Limb (tissue), 2 donors: Measurements from ENCODE around the gene MAD1L1.

Experiments used
- DNase-seq, 2 donors: peaks; one replicate each; pipeline ENCODE4 v3.0.0-alpha.2; 2016; ENCODE audit errors: extremely low spot score in 2 of 2

The MAD1L1 gene

DNA sequence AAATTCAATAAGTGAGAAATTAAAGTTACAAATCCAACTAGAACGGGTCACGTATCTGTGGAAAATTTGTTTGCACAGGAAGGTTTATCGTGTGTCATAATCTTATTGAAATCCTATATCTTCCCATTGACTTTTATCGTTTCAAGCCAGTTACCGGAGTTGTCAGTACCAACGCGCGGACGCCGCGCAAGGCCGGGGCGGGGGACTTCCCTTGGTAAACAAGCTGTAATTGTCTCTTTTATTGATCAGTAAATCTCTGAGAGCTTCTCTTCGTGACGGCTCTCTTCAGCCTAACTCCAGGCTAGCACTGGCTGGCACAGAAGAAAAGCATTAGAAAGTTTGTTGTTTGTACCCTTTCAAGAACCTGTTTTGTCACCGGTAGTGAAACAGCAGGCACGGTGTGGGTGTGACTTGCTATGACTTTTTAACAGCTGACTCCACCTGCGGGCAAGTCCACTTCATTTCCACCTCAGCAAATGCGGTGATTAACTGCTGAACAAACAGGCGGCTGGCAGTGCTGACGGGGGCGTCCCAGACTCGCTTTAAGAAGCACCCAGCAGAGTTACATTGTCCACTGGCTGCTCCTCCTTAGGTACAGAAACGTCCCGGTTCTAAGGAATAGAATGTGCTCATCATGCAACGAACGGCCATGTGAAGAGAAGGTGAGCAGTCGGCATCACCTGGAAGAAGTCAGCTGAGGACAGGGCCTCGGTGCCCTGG is 215.8 kb downstream of the MAD1L1 start:
- DNase-seq, result peak in 1 of 2 donors; percentile 34

DNA sequence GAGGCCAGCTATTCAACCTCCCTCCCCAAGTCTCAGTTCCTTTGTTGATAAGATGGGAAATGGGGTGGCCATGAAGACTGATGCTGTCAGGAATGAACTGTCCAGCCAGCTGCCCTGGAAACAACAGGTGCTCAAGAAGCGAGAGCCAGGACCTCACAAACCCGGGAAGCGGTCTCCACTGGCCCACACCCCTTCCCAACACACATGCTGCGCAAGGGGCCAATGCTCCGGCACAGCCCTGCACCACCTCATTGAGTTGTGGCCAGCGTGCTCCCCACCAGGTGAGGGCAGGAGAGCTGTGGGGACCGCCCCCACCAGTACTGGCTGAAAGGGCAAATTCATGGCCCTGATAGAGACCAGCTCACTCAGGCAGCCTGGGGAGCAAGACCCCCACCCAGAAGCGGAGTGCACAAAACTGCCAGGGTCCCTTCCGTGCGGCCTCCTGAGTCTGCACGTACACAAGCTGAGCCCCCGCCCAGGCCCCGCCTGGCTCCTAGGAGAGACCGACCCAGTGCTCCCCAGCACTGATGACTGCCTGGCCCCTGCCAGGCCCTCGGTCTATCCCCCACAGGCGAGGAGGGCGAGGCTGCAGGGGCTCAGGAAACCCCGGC is 216.6 kb downstream of the MAD1L1 start:
- peak in 1 of 2 donors; percentile 15 for DNase-seq

DNA sequence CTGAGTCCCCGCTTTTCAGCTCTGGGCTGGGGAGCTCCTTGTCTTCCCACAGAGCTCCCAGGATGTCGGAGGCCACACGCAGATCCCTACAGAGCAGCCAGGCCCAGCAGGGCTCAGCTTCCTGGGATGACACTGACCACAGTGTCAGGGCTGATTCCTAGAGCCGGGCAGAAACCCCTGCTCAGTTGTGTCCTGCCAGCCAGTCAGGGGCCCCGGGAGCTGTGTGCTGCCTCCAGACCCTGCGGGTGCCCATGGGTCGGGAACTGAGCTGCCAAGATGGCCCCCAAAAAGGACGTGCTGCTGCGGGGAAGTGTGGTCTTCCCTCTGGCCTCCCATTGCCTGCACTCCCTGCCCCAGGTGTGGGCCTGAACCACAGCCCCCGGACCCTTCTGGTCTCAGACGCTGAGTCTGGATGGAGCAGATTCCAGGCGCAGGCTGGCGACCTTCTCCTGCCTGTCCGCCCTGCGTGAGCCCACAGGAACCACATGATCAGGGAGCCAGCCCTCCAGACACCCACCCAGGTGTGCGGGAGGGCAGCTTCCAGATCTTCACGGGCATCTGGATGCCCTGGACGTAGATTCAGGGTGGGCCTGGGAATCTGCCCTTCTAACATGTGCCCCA is 217.4 kb downstream of the MAD1L1 start:
- peak in 1 of 2 donors; percentile 22 for DNase-seq

DNA sequence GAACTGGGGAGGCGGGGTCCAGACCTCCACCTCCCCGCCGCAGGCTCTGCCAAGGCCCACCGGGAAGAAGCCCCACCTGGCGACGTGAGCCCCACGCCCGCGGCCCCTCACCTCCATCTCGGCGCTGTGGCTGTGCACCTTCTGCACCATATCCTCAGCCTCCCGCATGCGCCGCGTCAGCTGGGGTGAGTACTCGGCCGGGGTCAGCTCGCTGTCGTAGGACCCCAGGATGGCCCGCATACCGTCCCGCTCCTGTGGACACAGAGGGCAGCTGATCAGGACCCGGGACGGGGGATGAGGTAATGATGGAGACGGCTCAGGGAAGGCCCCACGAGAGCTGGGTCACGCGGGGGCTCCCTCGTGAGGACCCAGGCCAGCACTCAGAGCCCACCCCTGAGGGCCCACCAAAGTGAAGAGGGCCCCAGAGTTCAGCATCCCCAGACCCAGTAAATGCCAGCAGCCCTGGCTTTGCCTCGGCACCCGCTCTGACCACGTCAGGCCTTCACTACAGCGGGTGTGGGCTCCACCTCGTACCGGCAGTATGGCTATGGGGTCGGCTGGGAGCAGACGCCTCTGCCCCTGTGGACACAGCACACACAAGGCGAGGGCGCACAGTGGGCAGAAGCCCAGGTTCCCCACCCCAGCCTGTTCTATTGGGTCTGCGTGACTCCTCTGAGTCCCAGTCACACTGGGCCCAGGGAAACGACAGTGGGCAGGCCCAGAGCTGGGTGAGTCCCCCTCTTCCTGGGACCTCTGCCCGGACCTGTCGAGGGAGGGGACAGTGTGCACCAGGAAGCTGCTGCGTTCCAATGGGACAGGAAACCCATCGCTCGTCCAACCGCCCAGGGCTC is 218.1 kb downstream of the MAD1L1 start:
- DNase-seq, result peak in 1 of 2 donors; percentile 27

DNA sequence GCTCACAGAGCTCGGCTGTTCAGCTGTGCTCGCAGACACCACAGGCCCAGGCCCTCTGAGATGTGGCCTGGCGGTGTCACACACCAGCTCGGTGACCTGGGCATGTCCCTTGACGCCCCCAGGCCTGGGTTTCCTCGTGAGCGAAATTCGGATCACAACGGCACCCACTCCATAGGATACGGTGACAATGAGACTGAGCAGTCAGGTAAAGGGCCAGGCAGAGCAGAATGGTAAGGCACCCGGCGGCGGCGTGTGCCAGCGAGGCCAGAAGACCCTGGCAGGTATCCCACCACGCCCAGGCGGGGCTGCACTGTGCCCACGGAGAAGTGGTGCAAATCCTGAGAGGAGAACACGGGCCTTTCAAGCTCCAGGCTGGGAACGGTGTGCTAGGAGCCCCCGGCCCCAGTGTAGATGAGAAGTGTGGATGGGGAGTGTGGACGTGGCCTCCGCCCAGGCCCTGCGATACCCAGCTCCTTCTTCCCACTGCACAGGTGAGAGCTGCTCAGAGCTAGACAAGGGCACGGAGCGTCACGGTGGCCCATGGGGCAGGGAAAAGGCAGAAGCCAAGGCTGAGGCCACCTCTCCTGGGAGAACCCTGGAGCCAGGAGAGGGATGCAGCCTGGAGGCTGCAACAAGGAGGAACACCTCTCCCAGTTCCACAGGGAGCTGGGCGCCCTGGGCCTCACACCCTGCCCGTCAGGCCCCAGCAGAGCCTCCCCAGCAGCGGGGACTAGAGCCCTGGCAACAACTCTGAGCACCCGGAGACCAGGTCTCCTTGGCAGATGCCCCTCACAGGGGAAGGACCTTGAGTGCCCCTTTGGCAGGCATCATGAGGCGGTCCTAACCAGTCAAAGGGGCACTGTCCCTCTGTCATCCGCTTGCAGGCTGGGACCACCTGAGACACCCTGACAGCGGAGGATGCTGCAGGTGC is 219.1 kb downstream of the MAD1L1 start:
- peak in 1 of 2 donors; percentile 21 for DNase-seq

DNA sequence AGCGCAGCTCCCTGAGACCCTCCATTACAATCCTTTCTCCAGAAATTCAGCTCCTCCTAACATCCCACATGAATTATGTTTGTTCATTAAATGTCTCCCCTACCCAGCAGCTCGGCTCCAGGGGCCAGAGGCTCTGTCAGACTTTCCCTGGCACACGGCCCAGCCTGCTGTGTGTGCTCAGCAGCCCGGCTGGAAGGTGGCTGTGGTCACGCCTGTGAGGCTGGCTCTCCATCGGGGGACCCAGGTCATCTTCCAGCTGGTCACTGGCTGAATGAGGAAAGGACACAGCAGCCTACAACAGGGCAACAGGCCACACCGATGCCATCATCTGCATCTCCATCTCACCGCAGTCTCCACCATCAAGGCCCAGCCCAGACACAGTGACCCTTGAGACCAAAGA is 219.8 kb downstream of the MAD1L1 start:
- peak in 1 of 2 donors; percentile 72 for DNase-seq

DNA sequence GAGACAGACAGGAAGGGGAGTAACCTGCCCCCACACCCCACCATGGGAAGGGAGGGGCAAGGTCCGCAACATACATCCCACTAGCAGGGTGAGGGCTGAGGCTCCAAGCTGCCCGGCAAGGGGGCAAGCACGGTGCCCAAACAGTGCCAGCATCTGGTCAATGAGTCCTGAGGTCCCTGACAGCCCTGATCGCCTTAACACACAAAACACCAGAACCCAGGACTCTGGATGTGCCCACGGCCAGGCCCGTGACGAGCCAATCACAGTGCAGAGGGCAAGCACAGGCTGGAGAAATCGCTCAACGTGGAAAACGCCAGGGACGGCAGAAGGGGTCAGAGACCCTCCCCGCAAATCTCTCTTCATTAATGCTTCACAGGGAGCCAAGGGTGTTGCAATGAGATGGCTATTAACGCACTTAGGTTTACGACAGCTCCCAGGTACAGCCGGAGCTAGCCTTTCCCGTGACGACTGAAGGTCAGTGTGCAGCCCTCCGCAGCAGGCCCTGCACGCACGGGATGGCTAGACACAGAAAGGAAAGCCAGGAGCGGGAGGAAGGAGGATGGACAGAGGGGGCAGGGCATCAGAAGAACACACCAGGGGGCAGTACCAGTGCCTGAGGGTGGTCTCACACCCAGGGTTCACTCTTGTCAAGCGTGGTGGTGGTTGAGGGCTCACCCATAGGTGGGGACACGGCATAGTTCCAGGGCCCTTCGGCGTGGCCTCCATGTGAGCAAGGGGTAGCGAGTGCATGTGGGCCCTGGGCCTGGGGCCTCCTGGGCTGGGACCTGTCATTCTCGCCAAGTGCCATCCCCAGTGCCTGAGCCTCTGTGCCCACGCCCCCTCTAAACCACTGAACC is 220.5 kb downstream of the MAD1L1 start:
- DNase-seq, result peak in 1 of 2 donors; percentile 29

DNA sequence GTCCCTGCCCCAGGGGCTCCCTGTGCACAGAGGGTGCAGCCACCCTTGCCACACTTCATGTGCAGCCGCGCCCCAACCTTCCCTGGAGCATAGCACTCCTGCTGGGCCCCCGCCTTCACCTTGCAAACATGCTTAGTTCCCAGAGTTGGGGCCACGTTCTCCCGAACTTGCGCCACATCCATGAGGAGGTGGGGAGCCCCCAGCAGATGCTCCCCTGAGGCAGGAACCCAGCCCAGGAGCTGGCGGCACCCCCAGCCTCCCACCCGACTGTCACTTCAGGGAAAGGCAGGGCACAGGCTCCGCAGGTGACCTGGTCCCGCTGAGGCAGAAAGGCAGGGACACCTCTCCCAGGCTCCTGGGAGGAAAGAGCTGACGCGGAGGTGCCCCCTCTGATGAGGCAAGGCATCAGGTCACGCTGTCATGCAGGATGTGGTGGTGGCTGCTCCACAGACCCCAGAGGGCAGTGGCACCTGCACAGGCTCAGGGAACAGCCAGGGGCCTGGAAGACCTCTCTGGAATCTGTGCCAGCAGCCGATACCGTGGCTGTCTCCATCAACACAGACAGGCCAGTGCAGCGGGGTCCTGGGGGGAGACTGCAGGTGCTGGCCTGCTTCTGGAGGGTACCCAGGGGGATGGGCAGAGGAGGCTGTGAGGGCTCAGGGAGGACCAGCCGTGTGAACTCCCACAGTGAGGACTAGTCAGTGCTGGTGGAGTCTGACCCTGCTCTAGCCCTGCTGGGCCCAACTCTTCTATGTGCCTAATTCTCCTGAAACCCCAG is 221.3 kb downstream of the MAD1L1 start:
- DNase-seq, result peak in 1 of 2 donors; percentile 26

DNA sequence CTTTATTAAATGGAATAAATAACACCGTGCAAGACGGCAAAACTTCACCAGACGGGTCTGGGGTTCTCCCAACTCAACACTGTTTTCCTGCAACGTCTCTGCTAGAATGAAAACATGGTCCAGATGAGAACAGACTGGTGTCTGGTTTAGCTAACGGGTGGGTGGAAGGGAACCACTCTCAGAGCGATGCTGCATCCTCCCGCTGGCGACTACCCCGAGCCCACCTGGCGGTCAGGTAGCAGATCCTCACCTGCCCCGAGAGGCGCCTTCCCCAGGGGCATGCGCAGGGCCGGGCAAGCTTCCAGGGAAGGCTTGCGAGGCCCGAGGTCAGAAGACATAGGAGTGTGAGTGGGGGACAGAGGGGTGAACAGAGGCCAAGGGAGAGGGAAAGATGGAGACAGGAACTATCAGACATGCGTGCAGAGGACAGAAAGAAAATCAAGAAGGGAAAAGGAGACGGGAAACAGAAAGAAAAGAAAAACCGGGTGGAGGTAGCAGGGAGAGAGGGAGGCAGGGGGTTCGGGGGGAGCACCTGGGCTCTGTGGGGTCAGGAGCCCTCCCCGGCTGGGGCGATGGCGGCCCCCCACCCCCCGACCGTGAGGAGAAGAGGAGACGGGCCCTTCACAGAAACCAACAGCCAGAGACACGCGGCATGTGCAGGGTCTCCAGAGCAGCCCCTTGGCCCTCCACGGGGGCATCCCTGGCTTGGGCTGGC is 222.0 kb downstream of the MAD1L1 start:
- peak in 1 of 2 donors; percentile 38 for DNase-seq

DNA sequence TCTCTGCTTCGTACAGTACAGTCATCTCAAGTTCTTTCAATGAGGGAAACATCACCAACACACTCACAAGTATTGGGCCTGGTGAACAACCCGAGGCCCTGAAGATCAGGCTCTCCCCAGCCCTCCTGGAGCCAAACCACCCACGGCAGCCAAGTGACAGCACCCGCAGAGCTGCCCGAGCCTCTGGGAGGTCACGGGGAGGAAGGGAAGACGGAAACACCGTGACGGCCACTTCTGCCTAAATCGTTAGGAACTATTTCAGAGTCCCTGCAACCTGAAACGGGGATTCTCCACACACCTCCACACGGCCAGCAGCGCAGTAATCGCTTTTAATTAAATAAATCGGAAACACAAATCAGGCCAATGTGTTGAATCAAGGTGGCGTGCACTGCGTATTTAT is 222.6 kb downstream of the MAD1L1 start:
- DNase-seq, result peak in 1 of 2 donors; percentile 27

DNA sequence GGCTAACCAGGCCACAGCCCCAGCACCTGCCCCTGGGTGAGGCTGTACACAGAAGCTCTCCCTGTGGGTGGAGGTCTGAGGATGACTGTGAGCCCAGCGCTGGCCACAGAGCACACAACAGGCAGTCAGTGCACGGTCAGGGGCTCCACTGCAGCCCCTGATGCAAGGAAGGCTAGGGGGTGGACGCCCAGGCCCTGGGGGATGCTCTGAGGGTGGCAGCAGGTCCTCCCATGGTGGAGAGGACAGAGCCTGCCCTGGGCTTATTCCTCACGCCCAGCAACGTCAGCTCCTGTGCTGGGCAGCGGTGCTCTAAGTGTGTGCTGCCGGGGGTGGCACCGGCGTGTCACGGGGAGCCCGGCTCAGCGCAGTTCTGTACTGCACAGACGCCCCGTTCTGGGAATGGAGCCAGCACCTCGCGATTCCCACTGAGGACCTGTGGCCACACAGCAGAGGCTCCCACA is 223.2 kb downstream of the MAD1L1 start:
- DNase-seq, result peak in 1 of 2 donors; percentile 53

DNA sequence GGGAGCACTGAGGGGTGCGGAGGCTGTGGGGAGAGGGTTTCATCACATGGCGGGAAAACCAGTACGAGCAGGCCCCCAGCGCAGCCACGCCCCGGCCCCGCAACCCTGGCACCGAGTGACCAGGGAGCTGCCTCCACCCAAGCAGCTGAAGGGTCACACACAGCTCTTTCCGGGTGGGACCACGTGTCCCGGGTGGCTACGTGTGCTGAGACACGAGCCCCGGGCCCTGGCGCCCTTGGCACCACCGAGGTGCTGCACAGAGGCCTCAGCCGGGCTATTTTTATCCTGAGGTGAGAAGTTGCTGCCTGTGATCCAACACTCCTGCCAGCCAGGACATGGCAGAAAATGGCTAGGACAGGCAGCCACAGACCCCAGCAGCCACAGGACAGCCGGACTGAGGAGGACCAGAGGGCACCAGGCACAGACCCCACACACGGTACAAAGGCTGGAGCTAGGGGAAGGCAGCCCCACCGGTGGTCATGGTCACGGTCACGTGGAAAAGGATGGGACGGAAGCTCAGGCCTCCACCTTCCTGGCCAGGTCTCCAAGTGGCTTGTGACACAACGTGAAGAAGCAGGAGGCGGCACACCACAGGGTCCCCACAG is 223.7 kb downstream of the MAD1L1 start:
- peak in 1 of 2 donors; percentile 26 for DNase-seq

DNA sequence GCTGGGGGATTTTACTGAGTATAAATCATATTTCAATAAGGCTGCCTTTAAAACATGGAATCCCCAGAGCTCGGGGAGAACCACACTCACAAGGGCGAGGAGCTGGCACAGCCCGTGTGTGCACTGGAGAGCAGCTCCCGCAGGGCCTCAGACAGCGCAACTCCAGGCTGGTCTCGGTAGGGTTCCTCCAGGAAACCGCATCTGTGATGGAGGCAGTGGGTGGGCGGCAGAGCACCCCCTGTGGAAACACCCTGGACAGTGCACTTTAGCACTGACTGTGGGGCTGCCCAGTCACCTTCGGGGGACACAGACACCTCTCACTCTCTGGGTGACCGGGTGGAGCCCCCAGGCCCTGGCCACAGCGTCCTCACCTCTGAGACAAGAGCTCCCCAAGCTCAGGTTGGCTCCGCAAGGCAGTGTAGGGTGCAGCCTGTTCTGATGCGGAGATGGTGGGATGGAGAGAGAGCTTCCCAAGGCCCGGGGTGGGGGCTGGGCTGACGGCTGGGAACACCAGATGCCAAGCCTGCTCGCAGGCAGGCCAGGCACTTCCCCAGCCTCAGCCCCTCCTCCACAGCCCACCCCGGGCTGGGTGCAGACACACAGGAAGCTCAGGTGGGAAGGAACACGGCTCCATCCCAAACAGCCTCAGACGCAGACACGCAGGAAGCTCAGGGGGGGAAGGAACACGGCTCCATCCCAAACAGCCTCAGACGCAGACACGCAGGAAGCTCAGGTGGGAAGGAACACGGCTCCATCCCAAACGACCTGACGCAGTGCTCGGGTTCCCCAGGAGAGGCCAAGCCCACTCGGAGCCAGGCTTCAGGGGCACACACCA is 224.4 kb downstream of the MAD1L1 start:
- peak in 1 of 2 donors; percentile 36 for DNase-seq

DNA sequence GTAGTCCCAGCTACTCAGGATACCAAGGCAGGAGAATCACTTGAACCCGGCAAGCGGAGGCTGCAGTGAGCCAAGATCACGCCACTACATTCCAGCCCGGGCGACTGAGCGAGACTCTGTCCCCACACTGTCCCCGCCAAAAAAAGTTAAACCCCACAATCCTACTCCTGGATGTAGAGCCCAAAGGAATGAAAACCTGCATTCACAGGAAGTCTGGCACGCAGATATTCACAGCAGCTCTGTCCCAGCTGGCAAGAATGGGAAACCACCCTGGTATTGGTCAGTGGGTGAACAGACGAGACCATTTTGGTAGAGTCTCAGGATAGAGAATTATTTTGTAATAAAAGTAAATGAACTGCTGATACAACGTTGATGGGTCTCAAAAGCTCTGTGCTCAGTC is 225.2 kb downstream of the MAD1L1 start:
- DNase-seq, result peak in 1 of 2 donors; percentile 16

DNA sequence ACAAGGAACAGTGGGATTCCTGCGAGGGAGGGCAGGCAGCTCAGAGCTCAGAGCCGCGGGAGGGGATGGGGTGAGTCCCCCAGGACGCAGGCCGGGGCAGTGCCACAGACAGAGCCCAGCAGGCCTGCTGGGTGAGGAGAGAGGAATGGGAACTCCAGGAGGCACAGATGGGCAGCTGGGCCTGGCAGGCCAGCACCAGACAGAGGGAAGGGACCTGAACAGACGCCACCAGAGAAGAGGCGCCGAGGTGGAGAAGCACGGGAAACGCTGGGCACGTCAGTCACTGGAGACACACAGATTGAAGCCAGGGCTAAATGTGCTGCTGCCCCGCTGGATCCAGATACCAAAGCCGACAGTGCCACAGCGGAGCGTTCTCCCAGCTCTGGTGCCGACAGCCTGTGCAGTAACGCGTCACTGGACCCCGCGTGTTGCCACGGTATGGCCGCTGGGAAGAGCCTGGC is 225.8 kb downstream of the MAD1L1 start:
- peak in 1 of 2 donors; percentile 29 for DNase-seq

DNA sequence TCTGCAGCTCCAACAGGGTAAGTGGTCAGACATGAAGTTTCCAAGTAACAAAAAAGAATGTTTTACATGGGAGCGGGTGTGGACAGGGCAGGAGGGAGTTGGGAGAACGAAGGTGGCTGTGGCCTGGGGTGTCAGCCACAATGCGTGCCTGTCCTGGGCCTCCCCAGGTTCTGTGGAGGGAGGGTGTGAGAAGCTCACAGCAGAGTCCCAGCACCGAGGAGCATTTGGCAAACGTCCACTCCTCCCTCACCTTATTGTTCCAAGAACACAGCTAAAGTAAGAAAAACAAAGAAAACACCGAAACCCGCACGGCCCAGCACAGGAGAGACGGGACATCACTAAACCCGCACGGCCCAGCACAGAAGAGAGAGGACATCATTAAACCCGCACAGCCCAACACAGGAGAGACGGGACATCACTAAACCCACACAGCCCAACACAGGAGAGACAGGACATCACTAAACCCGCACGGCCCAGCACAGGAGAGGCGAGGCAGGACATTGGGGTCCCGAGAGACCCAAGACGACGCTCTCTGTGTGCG is 226.4 kb downstream of the MAD1L1 start:
- peak in 1 of 2 donors; percentile 29 for DNase-seq
